Inflammatory macrophage treated with lipopolysaccharide for 4 hours (primary cell): Measurements from ENCODE around the gene SNRPE.
"Not testable (repeated sequence)": the region's sequence is repeated elsewhere in the genome, so short reads cannot be mapped to it uniquely, and the experiment has no call there.

Source experiments
- DNase-seq: peaks from one replicate; pipeline ENCODE4 v3.0.0-alpha.2; 2020

SNRPE gene

DNA sequence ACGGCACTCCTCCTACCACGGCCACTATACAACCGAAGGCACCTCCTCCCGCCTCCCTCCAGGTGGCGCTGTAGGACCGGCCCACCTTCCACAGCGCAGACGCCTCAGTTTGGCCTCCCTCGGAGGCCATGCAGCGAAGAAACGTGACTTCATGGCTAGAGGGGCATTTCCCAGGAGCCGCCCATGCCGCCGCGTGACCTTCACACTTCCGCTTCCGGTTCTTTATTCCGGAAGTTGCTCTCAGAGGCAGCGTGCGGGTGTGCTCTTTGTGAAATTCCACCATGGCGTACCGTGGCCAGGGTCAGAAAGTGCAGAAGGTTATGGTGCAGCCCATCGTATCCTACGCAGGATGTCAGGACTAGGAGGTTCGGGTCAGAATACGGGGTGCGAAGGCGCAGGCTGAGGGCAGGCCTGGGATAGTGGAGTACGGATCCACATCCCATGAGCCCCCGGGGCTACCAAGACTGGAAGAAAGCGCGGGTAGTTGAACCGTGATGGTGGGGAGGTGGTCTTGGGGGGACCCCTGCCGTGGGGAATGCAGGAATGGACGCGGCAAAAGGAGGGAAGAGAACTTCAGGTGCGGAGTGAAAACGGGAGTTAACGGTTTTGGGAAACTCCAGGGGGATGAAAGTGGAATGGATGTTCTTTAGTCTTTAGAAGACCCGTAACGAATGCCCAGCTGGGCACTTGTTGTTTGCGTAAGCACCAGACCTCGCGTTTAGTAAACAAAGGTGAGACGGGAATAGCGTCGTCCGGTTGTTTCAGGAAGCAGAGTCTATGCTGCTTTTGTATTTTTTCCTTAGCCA lies at the start of gene SNRPE:
SNRPE (plus strand) TSS at position 221 of the 806 bp plus-strand sequence; CDS start at position 282, 61 bp downstream.
- DNase-seq, result peak; percentile 99

DNA sequence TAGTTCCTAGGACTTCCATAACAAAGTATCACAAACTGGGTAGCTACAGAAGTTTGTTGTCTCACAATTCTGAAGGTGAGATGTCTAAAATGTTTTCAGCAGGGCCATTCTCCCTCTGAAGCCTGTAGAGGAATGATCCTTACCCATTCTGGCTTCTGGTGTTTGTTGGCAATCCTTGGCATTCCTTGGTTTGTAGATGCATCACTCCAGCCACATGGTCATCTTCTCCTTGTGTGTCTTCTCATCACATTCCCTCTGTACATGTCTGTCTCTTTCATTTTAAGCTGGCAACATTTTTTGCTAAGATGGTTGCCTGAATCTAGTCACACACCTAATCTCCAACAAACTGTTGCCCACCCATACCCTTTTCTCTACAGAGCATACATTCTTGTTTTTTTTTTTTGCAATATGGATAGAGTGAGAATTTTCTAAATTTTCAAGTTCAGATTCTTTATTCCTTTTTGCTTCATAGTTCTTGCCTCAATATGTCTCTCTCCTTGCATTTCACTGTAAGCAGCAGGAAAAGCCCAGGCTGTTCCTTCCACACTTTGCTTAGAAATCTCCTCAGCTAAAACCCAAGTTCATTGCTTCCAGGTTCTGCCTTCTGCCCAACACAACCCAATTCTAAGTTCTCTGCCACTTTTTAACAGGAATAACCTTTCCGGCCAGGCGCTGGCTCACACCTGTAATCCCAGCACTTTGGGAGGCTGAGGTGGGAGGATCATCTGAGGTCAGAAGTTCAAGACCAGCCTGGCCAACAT lies 47.6 kb upstream of the SNRPE start:
- no peak for DNase-seq

DNA sequence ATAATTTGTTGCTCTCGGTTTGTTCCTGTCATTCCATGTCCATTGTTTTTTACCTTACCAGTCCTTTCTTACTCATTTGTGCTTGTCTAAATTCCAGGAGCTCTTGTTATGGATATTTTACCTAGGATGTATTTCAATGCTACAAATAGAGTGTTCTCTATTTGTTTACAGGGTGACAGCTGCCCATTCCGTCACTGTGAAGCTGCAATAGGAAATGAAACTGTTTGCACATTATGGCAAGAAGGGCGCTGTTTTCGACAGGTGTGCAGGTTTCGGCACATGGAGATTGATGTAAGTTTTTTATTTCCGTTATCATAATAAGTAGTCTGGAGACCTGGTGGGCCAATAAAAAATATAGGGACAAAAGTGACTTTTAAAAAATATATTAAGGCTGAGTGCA lies 43.0 kb upstream of the SNRPE start:
- DNase-seq, result no peak

DNA sequence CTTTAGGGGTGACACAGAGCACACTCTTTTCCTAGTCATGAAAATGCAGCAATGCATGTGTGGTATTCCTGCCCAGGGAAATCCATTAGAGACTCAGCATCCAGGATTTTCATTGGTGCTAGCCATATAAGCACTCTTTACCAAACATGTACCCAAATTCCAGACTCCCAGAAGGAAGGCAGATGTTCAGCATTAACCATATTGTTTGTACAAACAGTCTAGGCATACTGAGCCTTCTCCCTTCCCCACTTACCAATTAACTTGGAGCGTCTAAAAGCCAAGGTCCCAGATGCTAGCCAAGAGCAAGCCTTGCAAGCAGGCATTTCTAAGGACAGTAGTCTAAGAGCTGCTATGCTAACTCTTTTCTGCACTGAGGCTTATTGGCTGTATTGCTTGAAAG lies 38.1 kb upstream of the SNRPE start:
- no peak for DNase-seq

DNA sequence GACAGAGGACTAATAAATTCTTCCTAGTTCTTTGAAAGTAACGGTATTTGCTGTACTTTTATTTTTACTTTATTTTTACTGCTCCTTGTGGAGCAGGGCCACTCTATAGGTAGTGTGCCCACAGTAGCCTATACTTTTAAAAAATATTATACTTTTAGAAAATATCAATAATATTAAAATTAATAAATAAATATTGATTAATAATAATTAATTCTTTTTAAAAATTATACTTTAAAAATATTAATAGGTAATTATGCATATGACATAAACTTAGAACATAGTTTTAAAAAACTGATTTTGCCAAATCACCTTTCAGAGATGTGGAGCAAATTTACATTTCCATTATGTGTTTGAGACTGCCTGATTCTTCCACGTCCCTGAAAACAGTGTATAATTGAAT lies 35.2 kb upstream of the SNRPE start:
- no peak for DNase-seq

DNA sequence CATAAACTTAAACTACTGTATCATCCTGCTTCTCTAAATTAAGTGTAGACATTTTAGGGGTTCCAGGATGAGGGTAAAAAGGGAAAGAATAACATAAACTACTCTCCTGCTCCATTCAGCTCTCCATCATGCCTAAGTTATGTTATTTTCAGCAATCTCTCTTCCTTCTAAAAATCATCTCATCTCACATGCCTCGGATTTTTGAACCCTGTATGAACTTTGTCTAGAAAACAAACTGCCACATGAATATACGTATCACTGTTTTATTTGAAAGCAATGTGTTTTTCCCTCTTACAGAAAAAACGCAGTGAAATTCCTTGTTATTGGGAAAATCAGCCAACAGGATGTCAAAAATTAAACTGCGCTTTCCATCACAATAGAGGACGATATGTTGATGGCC lies 33.4 kb upstream of the SNRPE start:
- DNase-seq, result no peak

DNA sequence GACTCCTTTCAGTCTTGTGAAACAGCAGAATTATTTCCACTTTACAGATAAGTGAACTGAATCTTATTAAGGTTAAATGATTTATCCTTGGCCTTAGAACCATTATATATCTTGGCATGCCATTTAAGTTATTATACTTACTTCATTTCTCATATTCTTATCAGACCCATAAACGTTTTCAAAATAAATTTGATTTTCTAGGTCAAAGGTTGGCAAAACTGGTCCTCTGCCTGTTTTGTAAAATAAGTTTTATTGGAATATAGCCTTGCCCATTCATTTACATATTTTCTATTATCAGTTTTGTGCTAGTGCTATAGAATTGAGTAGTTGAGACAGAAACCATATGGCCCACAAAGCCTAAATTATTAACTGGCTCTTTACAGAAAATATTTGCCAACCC lies 32.9 kb upstream of the SNRPE start:
- no peak for DNase-seq

DNA sequence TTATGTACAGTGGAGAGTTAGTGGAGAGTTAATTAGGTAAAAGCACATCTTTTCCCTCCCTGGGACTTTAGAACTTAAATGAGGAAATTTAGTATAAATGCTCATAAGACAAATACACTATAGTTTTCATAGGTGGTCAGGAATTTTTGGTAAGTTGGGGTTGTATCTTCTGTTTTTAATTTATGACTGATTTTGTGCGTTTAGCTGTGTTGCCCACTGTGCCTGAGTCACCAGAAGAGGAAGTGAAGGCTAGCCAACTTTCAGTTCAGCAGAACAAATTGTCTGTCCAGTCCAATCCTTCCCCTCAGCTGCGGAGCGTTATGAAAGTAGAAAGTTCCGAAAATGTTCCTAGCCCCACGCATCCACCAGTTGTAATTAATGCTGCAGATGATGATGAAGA lies 32.2 kb upstream of the SNRPE start:
- peak; percentile 55 for DNase-seq

DNA sequence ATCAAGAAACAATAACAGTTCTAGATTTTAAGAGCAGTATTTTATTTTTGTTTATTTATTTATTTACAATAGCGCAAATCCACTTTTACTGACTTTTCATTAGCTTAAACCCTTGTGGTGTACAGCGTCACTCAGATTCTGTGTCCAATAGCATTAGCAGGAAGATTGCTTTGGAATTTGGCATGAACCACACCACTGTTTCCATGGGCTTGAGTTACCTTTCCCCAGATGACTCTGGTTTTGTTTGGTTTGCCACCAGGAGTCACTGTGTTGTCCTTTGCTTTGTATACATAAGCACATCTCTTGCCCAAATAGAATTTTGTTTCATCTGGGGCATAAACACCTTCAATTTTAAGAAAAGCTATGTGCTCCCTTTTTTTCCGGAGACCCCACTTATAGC lies 25.9 kb upstream of the SNRPE start:
- no peak for DNase-seq

DNA sequence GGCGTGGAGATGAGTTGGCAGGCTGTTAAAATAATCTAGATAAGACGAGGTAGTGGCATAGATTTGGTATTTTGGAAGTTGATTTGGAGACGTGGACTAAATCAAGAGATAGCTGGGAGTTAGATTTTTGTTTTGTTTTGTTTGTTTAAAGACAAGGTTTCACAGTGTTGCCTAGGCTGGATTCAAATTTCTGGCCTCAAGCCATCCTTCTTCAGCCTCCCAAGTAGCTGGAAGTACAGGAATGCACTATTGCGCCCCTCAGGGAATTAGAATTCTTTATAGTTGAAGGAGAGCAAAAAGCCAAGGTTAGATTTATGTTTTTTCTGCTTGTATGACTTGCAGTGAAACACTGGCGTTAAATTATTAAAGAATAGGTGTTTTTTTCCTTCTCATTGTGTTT lies 22.3 kb upstream of the SNRPE start:
- DNase-seq, result no peak

DNA sequence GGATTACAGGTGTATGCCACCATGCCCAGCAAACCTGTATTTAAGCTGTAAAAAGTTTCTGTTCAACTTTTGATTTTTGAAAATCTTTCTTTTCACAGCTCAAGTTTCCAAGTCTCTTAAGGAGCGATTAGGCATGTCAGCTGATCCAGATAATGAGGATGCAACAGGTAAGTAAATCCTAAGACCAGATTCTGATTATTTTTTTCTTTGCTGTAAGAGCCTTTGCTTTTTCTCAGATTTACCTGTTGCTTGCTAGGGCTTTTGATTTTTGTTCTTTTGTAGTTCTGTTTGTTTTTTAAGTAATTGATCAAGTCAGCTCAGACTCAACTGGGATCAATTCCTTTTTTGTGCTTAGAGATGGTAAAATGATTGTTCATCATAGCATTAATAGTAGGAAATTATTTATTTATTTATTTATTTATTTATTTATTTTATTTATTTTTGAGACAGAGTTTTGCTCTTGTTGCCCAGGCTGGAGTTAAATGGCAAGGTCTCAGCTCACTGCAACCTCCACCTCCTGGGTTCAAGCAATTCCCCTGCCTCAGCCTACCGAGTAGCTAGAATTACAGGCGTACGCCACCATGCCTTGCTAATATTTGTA lies 21.1 kb upstream of the SNRPE start:
- no peak for DNase-seq

DNA sequence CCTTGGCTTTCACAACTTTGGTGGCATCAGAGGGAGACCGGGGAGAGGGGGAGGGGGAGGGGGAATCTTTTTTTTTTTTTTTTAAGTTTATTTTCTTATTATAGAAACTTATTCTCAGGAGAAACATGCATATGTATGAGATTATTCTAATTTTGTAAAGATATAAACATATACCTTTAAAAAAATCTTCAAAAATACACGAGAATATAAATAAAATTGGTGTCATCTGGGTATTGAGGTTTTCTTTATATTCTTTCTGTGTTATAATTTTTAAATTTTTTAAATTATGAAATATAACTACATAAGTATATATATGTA lies 18.9 kb upstream of the SNRPE start:
- no peak for DNase-seq

DNA sequence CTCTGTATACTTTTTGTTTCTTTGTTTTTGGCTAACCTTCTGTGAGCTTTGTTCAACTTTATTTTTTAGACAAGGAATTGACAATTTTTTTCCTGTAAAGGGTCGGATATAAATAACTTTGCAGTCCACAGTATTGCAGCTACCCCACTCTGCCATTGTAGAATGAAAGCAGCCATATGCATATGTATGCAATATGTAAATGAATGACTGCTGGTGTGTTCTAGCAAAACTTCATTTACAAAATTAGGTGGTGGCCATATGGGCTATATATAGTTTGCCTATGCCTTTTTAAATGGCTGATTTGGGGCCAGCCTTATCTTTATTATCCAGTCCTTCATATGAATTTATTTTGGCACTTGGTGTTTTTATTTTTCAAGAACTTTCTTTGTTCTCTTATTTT lies 18.0 kb upstream of the SNRPE start:
- DNase-seq, result no peak

DNA sequence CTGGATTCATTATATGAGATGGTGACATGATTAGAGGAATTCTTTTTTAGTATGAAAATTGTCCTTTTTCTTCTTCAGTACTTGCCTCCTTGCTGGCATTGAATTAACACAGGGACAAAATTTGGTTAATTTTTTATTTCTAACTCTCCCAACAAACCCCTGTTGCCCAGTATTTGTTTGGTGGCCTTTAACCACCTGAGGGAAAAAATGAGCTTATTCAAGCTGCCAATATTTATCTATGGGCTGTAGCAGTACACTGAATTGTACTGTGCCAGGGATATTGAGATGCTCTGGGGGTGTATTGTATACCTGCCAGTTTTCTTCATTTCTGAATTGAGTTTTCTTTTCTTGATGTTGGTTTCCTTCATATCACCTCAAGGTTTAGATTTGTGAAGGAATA lies 8.3 kb upstream of the SNRPE start:
- DNase-seq, result not testable (repeated sequence)

DNA sequence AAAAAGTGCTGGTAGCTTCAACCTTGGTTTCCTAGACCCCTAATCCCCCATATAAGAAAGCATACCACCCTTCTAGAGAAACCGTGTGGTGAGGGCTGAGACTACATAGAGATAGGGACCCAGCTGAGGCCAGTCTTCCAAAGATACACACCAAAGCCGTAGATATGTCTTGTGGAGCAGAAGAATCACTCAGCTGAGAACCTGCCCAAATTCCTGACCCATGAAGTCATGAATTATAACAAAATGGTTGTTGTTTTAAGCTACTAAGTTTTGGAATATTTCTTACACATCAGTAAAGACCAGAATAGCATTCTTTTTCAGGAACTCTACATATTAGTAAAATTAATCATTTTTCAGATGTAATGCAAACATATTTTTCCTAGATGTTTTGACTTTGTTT lies 3.3 kb upstream of the SNRPE start:
- DNase-seq, result no peak

DNA sequence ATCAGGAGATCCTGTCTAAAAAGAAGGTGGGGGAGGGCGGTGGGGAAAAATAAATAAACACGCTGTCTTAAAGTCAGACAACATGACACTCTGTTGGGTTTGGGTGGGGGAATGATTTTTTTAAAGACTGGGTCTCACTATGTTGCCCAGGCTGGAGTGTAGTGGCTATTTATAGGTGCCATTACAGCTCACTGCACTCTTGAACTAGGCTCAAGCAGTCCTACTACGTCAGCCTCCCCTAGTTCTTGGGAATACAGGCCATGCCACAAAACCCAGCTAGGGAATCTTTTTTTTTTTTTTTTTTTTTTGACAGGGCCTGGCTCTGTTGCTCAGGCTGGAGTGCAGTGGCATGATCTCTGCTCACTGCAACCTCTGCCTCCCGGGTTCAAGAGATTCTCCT lies 2.4 kb upstream of the SNRPE start:
- no peak for DNase-seq

DNA sequence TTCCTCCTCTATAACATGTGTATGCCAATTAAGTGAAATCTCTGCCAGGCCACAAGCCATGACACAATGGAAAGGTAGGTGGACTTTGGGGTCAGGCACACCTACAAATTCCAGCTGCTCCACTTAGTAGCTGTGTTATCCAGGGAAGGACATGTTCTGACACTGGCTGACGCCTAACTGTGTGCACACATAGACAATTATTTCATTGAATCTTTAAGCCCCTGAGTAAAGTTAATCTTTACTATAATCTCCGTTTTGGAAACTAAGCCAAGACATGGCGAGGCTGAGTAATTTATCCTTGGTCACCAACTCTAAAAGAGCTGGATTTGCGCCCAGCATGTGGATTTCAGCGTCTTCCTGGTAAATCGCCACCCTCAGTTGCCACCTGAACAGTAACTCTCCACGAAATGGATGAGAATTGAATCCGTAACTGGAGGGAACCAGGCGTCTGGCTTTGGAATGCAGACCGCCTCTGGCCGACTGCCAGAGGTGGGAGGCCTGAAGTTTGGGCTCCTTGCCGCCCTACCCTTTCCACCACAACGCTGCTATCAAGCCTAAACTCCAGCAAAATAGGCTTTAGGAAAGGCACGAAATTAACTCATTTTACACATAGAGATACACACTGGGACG lies 888 bp upstream of the SNRPE start:
- DNase-seq, result no peak

DNA sequence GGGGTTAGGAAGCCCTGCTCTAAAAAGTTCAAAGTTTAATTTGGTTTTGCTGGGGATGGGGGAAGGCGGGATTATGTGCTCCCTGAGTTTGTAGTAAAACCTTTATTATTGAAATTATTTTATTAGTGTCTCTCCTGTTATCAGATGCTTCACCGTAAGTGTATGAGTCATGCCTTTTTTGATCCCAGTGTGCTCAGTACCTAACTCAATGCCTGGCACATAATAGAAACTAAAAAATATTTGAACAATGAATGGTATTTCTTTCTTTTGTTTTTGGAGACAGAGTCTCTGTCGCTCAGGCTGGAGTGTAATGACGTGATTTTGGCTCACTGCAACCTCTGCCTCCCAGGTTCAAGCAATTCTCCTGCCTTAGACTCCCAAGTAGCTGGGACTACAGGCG lies 6.4 kb downstream of the SNRPE start:
- DNase-seq, result no peak

DNA sequence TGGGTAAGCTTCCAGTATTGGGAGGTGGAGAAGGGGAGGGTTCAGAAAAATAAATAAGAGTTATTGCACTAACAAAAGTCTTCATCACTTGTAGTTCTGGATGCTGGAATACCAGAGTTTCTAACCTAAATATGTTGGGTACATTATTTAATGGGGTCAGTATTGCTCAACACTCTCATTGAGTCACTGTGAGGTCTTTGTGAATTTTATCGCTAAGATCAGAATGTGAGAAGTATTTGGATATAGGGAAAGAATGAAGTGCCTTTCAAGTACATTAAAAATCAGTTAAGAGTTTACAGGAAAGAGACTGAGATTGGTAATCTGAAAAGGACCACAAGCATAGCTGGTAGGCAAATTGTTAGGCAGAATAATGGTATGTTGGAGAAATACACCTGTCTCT lies 8.8 kb downstream of the SNRPE start:
- no peak for DNase-seq

DNA sequence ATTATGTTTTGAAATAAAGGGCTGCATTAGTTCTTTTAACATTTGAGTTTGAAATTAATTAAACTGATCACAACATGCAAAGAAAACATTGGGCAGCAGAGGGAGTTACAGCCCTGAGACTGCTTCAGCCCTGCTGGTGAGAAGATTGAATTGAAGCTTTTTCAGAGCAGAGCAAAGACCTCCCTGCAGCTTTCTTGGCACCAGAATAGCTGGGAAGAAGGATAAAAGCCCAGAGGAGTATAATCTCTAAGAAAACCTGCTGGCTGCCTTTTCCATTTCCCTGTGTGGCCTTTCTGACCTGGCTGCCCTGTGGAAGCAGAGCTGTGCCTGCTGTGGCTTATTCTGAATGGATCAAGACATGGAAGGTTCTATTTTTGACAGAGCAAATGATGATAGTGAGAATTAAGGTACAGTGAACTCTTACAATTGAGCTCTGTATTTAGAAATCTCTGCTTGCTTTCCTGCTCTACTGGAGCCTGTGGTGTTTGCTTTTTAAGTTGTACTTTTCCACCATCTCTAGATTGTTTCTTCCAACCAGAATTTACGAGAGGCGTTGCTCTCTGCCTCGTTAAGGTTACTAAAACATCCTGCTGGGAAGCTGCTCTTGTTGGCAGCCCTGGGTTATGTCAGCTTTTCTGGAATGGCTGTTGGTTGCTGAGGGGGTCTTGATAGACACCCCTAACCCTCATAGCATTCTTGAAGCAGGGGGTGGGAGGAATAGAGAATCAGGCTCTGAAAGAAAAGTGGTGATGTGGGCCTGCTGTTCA lies 9.9 kb downstream of the SNRPE start:
- DNase-seq, result peak; percentile 47

DNA sequence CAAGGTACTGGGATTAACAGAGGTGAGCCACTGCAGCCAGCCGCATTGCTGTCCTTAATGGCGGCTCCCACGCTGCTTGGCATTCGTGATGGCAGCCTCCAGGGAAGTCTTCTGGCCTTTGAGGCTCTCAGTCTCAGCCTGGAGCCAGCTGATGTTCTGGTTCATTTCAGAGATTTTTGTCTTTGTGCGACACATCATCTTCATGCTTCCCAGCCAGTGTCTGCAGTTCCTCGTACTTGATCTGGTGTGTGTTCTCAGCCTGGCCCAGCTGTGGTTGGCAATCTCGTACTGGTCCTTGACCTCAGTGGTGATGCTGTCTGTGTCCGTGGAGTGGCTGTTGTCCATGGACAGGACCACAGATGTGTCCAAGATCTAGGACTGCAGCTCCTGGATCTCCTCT lies 11.7 kb downstream of the SNRPE start:
- no peak for DNase-seq

DNA sequence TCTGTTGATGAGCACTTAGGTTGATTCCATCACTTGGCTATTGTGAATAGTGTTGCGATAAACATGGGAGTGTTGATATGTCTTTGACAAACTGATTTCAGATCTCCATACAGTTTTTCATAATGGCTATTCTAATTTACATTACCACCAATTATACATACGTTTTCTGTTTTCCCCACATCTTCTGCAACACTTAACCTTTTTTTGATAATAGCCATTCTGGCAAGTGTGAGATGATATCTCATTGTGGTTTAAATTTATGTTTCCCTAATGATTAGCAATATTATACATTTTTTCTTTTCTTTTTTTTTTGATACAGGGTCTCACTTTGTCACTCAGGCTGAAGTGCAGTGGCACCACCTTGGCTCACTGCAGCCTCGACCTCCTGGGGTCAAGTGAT lies 17.0 kb downstream of the SNRPE start:
- no peak for DNase-seq

DNA sequence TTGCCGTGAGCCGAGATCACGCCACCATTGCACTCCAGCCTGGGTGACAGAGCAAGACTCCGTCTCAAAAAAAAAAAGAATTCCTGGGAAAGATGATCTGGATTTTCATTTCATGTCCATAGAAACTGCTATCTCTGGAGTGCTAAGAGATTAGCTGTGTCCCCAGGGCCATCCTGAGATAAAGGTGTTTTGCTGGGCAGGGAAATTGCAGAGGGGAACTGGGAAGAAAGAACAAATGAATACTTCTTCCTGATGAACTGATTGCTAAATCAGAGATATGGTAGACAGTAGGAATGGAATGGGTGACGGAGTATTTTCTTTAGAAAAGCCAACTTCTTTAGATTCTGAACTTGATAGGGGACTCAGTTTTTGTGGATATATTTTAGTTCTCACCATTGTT lies 19.2 kb downstream of the SNRPE start:
- no peak for DNase-seq
